ENCODE data around the gene HEG1.

DNA sequence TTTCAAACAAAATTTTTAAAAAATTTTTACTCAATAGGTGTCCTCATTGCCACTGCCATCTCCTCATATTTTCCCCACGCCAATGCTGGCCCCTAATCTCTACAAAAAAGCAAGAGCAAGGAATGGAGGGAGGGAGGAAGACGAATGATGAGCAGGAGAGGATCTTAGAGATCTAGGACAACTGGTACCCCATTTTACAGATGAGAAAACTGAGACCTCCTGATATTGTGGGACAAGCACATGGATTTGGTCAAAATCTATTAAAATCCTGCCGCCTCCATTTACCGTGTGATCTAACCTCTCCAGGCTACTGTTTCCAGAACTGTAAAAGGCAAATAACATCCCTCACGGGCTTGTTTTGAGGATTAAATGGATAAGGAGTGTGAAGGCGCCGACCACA, 4.6 kb downstream of the HEG1 start:
- TF ChIP-seq MAX (IDR thresholded peaks at IDR 0.05) (no peak), TEAD4 (IDR thresholded peaks at IDR 0.05) (no peak), EGR1 (IDR thresholded peaks at IDR 0.05) (no peak), EP300 (IDR thresholded peaks at IDR 0.05; ENCODE audit: borderline replicate concordance) (no peak), TAF1 (IDR thresholded peaks at IDR 0.05; ENCODE audit: low read depth) (no peak), NFIC (IDR thresholded peaks at IDR 0.05) (no peak), YY1 (IDR thresholded peaks at IDR 0.05; ENCODE audit: low read depth) (no peak), CEBPB (IDR thresholded peaks at IDR 0.05) (no peak)
- TF ChIP-seq, protein P1, sequence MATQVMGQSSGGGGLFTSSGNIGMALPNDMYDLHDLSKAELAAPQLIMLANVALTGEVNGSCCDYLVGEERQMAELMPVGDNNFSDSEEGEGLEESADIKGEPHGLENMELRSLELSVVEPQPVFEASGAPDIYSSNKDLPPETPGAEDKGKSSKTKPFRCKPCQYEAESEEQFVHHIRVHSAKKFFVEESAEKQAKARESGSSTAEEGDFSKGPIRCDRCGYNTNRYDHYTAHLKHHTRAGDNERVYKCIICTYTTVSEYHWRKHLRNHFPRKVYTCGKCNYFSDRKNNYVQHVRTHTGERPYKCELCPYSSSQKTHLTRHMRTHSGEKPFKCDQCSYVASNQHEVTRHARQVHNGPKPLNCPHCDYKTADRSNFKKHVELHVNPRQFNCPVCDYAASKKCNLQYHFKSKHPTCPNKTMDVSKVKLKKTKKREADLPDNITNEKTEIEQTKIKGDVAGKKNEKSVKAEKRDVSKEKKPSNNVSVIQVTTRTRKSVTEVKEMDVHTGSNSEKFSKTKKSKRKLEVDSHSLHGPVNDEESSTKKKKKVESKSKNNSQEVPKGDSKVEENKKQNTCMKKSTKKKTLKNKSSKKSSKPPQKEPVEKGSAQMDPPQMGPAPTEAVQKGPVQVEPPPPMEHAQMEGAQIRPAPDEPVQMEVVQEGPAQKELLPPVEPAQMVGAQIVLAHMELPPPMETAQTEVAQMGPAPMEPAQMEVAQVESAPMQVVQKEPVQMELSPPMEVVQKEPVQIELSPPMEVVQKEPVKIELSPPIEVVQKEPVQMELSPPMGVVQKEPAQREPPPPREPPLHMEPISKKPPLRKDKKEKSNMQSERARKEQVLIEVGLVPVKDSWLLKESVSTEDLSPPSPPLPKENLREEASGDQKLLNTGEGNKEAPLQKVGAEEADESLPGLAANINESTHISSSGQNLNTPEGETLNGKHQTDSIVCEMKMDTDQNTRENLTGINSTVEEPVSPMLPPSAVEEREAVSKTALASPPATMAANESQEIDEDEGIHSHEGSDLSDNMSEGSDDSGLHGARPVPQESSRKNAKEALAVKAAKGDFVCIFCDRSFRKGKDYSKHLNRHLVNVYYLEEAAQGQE (IDR thresholded peaks at IDR 0.05; ENCODE audit: low read depth): no peak
- TF ChIP-seq, protein P2, sequence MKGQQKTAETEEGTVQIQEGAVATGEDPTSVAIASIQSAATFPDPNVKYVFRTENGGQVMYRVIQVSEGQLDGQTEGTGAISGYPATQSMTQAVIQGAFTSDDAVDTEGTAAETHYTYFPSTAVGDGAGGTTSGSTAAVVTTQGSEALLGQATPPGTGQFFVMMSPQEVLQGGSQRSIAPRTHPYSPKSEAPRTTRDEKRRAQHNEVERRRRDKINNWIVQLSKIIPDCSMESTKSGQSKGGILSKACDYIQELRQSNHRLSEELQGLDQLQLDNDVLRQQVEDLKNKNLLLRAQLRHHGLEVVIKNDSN (IDR thresholded peaks at IDR 0.05): no peak
